Fibroblast of skin of abdomen (primary cell): ENCODE data around the gene PRUNE1. TPM values are rescaled to one million over a fixed set of nuclear protein-coding genes. Genes with fewer than 3 reads are reported as not detected.

Experiments
- DNase-seq: peaks from one replicate; pipeline ENCODE4 v3.0.0-alpha.2; 2013
- polyA plus RNA-seq, 2 experiments: library from polyadenylated mRNA; unstranded; fragments of 120-200 nt; gene quantifications; one replicate each; pipeline ENCODE4 v1.2.1, GENCODE V29; 2013; ENCODE audit not compliant: insufficient read length in 2 of 2

The PRUNE1 gene
- 11.9 TPM for polyA plus RNA-seq (2013, experiment 1 of 2; ENCODE audit: insufficient read length)
- 13.2 TPM for polyA plus RNA-seq (2013, experiment 2 of 2; ENCODE audit: insufficient read length)

GRCh38 chr1:151008244-151009205 lies at the start of gene PRUNE1:
PRUNE1 (plus strand) TSS chr1:151008449; CDS start chr1:151008633, 184 bp downstream.
- peak; percentile 94 for DNase-seq

- no peak for DNase-seq
Observed at GRCh38 chr1:150960646-150961045, 47.6 kb upstream of the PRUNE1 start.

GRCh38 chr1:150961756-150962155 lies 46.5 kb upstream of the PRUNE1 start:
- no peak for DNase-seq

- no peak for DNase-seq
Observed at GRCh38 chr1:150963321-150964163, 44.7 kb upstream of the PRUNE1 start.

GRCh38 chr1:150964164-150964489 lies 44.1 kb upstream of the PRUNE1 start:
- DNase-seq, result no peak

- no peak for DNase-seq
Observed at GRCh38 chr1:150965605-150966004, 42.6 kb upstream of the PRUNE1 start.

- DNase-seq, result no peak
Observed at GRCh38 chr1:150966011-150966410, 42.2 kb upstream of the PRUNE1 start.

GRCh38 chr1:150967936-150968335 lies 40.3 kb upstream of the PRUNE1 start:
- no peak for DNase-seq

GRCh38 chr1:150968491-150968890 lies 39.8 kb upstream of the PRUNE1 start:
- DNase-seq, result no peak

- no peak for DNase-seq
Observed at GRCh38 chr1:150969626-150970025, 38.6 kb upstream of the PRUNE1 start.

GRCh38 chr1:150970808-150971582 lies 37.3 kb upstream of the PRUNE1 start:
- DNase-seq, result no peak

- DNase-seq, result no peak
Observed at GRCh38 chr1:150971583-150972416, 36.4 kb upstream of the PRUNE1 start.

- DNase-seq, result no peak
Observed at GRCh38 chr1:150972417-150972940, 35.8 kb upstream of the PRUNE1 start.

GRCh38 chr1:150973258-150973835 lies 34.9 kb upstream of the PRUNE1 start:
- DNase-seq, result no peak

GRCh38 chr1:150973836-150974579 lies 34.2 kb upstream of the PRUNE1 start:
- DNase-seq, result no peak

GRCh38 chr1:150974580-150975478 lies 33.4 kb upstream of the PRUNE1 start, which contains the start of gene CERS2:
CERS2 (minus strand) TSS chr1:150974835; CDS start chr1:150969090, 5,745 bp downstream.
- DNase-seq, result peak; percentile 86

GRCh38 chr1:150976401-150976821 lies 31.8 kb upstream of the PRUNE1 start:
- DNase-seq, result no peak

GRCh38 chr1:150976879-150977694 lies 31.2 kb upstream of the PRUNE1 start:
- no peak for DNase-seq
